Measurements from ENCODE around the gene G3BP1. TPM values are rescaled to one million over a fixed set of nuclear protein-coding genes. Genes with fewer than 3 reads are reported as not detected.

G3BP1 gene
- total and polyA plus RNA-seq, 2 of the 13 experiments (the other 11 are each of a cell fraction or from before 2014, with no cell fraction given): 36.7 to 320 TPM

DNA sequence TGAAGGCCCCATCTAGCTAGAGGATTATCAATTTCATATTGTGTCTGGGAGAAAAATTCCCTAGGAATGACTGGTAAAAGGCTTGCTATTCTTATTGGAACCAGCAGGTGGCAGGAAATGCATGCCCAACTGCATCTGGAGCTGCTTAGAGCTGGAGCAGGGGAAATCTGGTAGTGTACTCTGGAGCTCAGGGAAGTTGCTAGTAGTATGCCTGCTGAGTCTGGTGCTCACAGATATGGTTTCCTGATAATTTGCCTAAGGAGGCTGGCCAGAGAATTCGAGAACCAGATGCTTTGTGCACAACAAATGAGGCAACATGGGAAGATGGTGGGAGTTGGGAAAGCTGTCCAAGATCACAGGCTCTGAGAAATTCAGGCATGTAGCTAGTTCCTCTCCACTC lies 53.7 kb downstream of the G3BP1 start (continued):
- TF ChIP-seq, protein P1, sequence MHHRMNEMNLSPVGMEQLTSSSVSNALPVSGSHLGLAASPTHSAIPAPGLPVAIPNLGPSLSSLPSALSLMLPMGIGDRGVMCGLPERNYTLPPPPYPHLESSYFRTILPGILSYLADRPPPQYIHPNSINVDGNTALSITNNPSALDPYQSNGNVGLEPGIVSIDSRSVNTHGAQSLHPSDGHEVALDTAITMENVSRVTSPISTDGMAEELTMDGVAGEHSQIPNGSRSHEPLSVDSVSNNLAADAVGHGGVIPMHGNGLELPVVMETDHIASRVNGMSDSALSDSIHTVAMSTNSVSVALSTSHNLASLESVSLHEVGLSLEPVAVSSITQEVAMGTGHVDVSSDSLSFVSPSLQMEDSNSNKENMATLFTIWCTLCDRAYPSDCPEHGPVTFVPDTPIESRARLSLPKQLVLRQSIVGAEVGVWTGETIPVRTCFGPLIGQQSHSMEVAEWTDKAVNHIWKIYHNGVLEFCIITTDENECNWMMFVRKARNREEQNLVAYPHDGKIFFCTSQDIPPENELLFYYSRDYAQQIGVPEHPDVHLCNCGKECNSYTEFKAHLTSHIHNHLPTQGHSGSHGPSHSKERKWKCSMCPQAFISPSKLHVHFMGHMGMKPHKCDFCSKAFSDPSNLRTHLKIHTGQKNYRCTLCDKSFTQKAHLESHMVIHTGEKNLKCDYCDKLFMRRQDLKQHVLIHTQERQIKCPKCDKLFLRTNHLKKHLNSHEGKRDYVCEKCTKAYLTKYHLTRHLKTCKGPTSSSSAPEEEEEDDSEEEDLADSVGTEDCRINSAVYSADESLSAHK (CRISPR knock-in tag; IDR thresholded peaks at IDR 0.05; ENCODE audit: borderline replicate concordance): no peak
- TF ChIP-seq, protein P2, sequence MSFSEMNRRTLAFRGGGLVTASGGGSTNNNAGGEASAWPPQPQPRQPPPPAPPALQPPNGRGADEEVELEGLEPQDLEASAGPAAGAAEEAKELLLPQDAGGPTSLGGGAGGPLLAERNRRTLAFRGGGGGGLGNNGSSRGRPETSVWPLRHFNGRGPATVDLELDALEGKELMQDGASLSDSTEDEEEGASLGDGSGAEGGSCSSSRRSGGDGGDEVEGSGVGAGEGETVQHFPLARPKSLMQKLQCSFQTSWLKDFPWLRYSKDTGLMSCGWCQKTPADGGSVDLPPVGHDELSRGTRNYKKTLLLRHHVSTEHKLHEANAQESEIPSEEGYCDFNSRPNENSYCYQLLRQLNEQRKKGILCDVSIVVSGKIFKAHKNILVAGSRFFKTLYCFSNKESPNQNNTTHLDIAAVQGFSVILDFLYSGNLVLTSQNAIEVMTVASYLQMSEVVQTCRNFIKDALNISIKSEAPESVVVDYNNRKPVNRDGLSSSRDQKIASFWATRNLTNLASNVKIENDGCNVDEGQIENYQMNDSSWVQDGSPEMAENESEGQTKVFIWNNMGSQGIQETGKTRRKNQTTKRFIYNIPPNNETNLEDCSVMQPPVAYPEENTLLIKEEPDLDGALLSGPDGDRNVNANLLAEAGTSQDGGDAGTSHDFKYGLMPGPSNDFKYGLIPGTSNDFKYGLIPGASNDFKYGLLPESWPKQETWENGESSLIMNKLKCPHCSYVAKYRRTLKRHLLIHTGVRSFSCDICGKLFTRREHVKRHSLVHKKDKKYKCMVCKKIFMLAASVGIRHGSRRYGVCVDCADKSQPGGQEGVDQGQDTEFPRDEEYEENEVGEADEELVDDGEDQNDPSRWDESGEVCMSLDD (CRISPR knock-in tag; IDR thresholded peaks at IDR 0.05; ENCODE audit: borderline replicate concordance): no peak
- TF ChIP-seq POLR2AphosphoS5 (IDR thresholded peaks at IDR 0.05; ENCODE audit: low read depth, low read length) (no peak), ZNF652 (CRISPR knock-in tag; IDR thresholded peaks at IDR 0.05; ENCODE audit: borderline replicate concordance, low read depth) (no peak), ZNF501 (CRISPR knock-in tag; IDR thresholded peaks at IDR 0.05) (no peak), ZNF207 (IDR thresholded peaks at IDR 0.05; ENCODE audit: borderline replicate concordance) (no peak), SMAD3 (CRISPR knock-in tag; IDR thresholded peaks at IDR 0.05) (no peak), NCOA1 (CRISPR knock-in tag; IDR thresholded peaks at IDR 0.05) (no peak), IKZF1 (IDR thresholded peaks at IDR 0.05) (no peak), MAFF (IDR thresholded peaks at IDR 0.05; ENCODE audit: low read depth, low read length) (no peak)

Data from HepG2 (cell line).